Measurements from ENCODE around the gene MMD. TPM values are rescaled to one million over a fixed set of nuclear protein-coding genes. Genes with fewer than 3 reads are reported as not detected.
A peak's percentile ranks its signal among the peaks of the same experiment; 100 is the strongest.

The MMD gene
- total and polyA plus RNA-seq, 2 of the 13 experiments (the other 11 are each of a cell fraction or from before 2014, with no cell fraction given): 121 to 225 TPM

- TF ChIP-seq, protein P1, sequence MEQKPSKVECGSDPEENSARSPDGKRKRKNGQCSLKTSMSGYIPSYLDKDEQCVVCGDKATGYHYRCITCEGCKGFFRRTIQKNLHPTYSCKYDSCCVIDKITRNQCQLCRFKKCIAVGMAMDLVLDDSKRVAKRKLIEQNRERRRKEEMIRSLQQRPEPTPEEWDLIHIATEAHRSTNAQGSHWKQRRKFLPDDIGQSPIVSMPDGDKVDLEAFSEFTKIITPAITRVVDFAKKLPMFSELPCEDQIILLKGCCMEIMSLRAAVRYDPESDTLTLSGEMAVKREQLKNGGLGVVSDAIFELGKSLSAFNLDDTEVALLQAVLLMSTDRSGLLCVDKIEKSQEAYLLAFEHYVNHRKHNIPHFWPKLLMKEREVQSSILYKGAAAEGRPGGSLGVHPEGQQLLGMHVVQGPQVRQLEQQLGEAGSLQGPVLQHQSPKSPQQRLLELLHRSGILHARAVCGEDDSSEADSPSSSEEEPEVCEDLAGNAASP (CRISPR knock-in tag; IDR thresholded peaks at IDR 0.05; ENCODE audit: borderline replicate concordance): peak; percentile 88
- TF ChIP-seq ZSCAN22 (CRISPR knock-in tag; IDR thresholded peaks at IDR 0.05) (no peak), HMG20B (CRISPR knock-in tag; conservative IDR thresholded peaks at IDR 0.05) (peak; percentile 59; the same call in 1 of the 2 replicates), ZNF30 (CRISPR knock-in tag; IDR thresholded peaks at IDR 0.05) (no peak), ZNF777 (CRISPR knock-in tag; IDR thresholded peaks at IDR 0.05) (peak; percentile 41; the same call in 1 of the 2 replicates), MEIS2 (CRISPR knock-in tag; IDR thresholded peaks at IDR 0.05) (peak; percentile 96), YY1 (IDR thresholded peaks at IDR 0.05; ENCODE audit: insufficient read depth, insufficient replicate concordance, low read depth, low read length) (no peak), SALL1 (CRISPR knock-in tag; IDR thresholded peaks at IDR 0.05) (peak; percentile 62; the same call in 1 of the 2 replicates), SOX5 (CRISPR knock-in tag; IDR thresholded peaks at IDR 0.05; ENCODE audit: borderline replicate concordance) (peak; percentile 96), MATR3 (CRISPR knock-in tag; IDR thresholded peaks at IDR 0.05) (no peak), KAT2B (IDR thresholded peaks at IDR 0.05; ENCODE audit: borderline replicate concordance, low read depth, low read length) (no peak), CREM (IDR thresholded peaks at IDR 0.05) (peak; percentile 97), CREM (CRISPR knock-in tag; IDR thresholded peaks at IDR 0.05) (no peak), ZNF552 (CRISPR knock-in tag; IDR thresholded peaks at IDR 0.05; ENCODE audit: borderline replicate concordance) (no peak), GATAD2A (CRISPR knock-in tag; IDR thresholded peaks at IDR 0.05) (peak; percentile 98), RXRB (CRISPR knock-in tag; IDR thresholded peaks at IDR 0.05; ENCODE audit: borderline replicate concordance) (peak; percentile 94), SP1 (IDR thresholded peaks at IDR 0.05) (no peak), SP1 (CRISPR knock-in tag; IDR thresholded peaks at IDR 0.05) (no peak), PAX8 (CRISPR knock-in tag; IDR thresholded peaks at IDR 0.05; ENCODE audit: borderline replicate concordance) (0 out of 2 replicates have a peak, but pooled peaks have one; percentile 53), SRSF9 (IDR thresholded peaks at IDR 0.05; ENCODE audit: borderline replicate concordance, insufficient read depth, low read depth, low read length, poor library complexity, severe bottlenecking) (no peak), KLF16 (CRISPR knock-in tag; IDR thresholded peaks at IDR 0.05) (no peak), ZBTB43 (CRISPR knock-in tag; conservative IDR thresholded peaks at IDR 0.05) (peak; percentile 99), SALL2 (CRISPR knock-in tag; IDR thresholded peaks at IDR 0.05) (peak; percentile 82; the same call in 1 of the 2 replicates), ZNF256 (CRISPR knock-in tag; conservative IDR thresholded peaks at IDR 0.05) (no peak), ATF2 (CRISPR knock-in tag; IDR thresholded peaks at IDR 0.05) (peak; percentile 93), ZNF234 (CRISPR knock-in tag; conservative IDR thresholded peaks at IDR 0.05) (no peak)
- TF ChIP-seq, protein P2, sequence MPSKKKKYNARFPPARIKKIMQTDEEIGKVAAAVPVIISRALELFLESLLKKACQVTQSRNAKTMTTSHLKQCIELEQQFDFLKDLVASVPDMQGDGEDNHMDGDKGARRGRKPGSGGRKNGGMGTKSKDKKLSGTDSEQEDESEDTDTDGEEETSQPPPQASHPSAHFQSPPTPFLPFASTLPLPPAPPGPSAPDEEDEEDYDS (CRISPR knock-in tag; IDR thresholded peaks at IDR 0.05): peak; percentile 73
Observed at GRCh38 chr17:55446581-55447205, 25.1 kb upstream of the MMD start (continued).
